GM19397 (cell line): ENCODE results near the gene ZNF200.

Source experiments
- ATAC-seq: cut with Tn5 transposase; IDR thresholded peaks from one replicate; pipeline ENCODE4 v1.9.1; 2021; ENCODE audit warnings: mild to moderate bottlenecking, moderate library complexity; ENCODE audit not compliant: unreplicated experiment

Gene ZNF200

DNA sequence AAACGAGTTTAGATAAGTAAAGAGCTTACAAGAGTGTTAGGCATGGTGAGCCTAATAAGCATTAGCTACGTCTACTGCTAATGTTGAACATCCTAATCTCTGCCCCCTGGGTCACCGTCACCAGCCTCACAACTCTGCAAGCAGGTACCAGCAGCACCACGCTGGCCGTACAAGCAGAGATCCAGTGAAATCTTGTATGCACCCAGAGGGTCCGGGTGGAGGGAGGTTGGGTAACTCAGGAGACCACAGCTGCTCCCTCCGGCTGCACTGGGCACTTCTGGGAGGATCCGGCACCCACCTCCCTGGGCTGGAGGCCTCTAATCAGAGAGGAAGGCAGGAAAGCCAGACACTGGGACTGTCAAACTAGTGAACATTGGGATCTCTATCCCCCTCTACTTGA is 55.3 kb downstream of the ZNF200 start:
- no peak for ATAC-seq

DNA sequence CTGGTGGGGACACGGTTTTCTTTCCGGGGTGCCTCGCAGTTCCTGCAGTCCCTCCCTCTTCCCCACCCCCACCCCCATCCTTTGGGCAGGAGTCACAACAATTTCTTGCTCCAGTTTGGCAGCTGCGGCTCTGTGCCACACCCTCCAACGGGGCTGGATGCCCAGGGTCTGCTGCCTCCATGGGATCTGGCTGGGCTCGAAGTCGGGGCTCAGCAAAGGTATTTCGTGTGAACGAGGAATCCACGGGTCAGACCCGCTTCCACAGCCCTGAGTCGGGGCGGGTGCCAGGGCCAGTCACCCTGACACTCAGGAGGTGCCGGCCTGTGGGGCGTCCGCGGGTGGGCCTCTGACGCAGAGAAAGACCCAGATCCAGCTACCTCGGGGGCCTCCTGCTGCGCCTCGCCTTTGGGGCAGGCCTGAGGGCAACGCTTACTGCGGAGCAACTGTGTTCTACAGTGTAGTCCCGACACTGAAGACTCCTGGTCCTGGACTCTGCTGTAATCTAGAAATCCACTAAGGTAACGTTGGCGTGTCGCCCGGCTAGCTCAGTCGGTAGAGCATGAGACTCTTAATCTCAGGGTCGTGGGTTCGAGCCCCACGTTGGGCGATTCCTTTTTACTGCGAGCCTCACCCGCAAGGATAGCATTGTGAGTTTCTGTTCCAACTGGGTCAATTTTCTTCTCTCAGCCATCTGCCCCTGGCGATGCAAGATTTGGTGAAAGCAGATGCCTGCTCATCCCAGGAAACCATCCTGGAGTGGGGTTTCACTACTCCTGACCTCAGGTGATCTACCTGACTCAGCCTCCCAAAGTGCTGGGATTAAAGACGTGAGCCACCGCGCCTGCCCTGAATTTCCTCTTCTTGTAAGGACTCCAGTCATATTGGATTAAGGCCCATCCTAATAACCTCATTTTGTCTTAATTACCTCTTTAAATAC is 59.5 kb downstream of the ZNF200 start:
- ATAC-seq: no peak

DNA sequence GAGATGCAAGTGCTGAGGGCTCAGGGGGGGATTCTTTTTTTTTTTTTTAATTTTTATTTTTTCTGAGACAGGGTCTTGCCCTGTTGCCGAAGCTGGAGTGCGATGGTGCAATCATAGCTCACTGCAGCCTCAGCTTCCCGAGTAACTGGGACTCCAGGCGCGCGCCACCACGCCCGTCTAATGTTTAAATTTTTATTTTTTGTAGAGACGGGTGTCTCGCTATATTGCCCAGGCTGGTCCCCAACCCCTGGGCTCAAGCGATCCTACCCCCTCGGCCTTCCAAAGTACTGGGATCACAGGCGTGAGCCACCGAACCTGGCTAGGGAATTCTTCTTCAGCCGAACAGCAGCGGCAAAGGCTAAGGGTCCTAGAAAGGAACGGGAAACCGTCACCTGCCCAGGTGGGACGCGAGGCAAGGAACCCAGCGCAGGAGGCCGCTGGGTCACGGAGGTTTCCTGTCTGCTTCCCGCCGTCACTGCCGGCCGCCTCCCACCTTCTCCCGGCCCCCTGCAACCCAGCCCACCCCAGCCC is 60.3 kb downstream of the ZNF200 start:
- ATAC-seq: no peak

DNA sequence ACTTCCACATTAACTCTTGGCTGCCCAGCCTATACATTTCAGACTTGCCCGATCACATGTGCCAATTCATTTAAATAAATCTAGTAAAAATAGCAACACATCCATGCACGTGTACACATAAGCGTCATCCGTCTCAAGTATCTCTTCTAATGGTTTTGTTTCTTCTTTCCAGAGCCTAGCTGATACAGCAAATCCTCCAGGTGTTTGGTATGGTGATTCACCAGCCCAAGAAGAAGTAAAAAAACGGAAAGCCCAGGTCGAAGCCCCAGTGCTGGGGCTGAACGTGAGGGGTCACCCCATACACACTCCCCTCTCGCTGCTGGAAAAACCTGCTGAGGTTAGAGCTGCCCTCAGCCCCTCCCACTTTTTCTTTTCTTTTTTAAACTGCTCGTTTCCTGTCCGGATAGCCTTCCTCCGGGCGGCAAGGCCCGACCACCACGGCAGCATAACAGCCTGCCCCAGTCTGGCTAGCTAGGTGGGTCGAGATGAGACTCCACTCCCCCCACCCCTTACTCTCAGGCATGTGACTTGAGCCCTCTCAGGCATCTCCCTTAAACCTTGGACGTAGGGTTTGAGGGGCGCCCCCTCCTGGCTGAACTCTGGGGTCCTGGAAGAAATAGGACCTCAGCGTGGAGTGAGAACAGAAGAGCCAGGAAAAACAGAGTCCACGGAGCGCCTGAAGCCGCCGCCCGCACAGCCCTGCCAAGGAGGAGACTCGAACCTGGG is 60.9 kb downstream of the ZNF200 start:
- no peak for ATAC-seq
